GM21381 (cell line): ENCODE data around the gene CDH23.

Experiments used
- ATAC-seq: cut with Tn5 transposase; IDR thresholded peaks from one replicate; pipeline ENCODE4 v1.9.1; 2021; ENCODE audit warnings: mild to moderate bottlenecking, moderate library complexity; ENCODE audit not compliant: unreplicated experiment

The CDH23 gene

DNA sequence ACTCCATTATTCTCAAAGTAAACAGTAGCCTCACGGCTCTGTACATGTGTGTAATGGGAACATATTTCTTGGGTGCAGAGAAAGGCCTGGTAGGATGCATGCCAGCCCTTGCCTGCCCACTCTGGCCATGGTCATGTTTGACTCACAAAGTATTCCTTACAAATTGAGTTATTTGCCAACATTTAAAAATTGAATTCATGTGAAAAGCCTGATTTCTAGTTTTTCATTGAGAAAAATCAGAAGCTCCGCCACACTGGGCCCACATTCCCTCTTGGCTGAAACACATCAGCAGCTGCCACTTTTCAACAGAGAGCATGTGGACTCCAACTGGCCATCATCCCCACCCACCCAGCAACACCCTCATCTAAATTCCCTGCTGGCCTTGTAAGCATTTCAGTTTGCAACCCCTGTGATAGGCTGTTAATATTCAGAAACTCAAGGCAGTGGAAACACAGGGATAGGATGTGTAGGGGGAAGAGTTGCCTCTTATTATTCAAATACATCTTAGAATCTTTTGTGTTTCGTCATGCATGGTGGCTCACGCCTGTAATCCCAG lies 40.9 kb downstream of the CDH23 start:
- no peak for ATAC-seq

GRCh38 chr10:71438761-71439160 lies 42.0 kb downstream of the CDH23 start:
- no peak for ATAC-seq

DNA sequence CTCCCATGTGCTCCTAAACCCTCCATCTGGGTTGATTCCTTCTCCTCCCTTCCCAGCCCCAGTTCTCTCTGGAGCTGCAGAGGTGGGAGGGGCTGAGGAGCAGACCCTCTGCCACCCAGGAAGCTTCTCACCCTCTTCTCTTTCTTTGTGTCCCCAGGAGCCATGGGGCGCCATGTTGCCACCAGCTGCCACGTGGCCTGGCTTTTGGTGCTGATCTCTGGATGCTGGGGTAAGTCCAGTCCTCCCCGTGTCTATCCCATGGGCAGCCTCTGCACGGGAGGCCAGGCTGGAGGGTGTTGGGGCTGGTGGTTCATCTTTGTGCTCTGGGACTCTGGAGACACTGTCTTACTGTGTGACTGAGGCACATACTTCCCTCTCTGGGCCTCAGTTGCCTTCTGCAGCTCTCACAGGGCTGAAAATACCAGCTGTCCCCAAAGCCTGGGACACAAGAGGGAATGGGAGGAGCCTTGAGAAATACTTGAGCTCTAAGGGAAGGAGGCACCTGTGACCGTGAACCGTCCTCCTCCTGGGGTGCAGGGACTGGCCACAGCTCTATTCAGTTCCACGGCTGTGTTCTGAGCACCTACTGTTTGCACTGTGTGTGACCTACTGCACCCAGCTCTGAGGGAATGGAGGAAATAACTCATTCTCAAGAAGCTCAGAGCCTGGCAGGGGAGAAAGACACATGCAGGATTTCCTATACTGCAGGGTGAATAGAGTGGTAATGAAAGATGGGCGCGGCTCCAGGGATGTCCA lies 43.1 kb downstream of the CDH23 start:
- no peak for ATAC-seq

GRCh38 chr10:71440506-71441035 lies 43.9 kb downstream of the CDH23 start:
- ATAC-seq = no peak

DNA sequence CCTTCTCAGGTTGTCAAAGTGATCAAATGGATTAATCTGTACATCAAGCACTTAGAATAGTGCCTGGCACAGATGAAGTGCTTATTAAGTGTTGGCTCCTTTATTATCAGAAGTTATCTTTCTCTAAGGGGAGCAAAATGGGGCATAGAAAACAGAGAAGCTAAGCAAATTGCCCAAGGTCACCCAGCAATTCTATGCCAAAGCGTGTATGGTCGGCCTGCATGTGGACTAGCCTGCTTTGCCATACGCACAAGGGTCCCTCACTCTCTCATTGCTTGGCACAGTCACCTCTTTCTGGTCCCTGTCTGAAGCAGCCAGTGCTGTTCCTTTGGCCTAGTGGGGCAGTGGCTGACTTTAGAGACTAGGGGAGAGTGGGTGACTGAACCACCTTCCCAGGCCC lies 45.3 kb downstream of the CDH23 start:
- ATAC-seq = no peak

- ATAC-seq = no peak
These were observed 46.3 kb downstream of the CDH23 start for GRCh38 chr10:71442859-71443570.

DNA sequence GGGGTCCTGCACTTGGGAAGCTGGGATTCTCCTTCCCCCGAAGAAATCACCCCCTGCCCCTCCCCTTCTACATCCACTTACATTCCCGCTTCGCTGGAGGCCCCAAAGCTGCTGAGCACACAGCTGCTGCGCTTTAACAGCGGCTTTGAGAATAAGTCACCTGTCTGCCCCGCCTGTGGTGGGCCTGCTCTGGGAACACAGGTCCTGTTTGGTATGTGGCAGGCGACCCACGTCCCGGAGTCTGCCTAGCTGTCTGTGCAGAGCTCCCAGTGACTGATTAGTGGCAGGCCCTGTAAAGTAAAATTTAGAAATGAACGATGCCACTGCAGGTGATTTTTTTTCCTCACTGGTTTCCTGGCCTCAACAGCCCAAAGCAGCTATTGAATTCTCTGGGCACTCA lies 47.0 kb downstream of the CDH23 start:
- ATAC-seq = no peak

GRCh38 chr10:71444284-71445054 lies 47.7 kb downstream of the CDH23 start:
- ATAC-seq = no peak

DNA sequence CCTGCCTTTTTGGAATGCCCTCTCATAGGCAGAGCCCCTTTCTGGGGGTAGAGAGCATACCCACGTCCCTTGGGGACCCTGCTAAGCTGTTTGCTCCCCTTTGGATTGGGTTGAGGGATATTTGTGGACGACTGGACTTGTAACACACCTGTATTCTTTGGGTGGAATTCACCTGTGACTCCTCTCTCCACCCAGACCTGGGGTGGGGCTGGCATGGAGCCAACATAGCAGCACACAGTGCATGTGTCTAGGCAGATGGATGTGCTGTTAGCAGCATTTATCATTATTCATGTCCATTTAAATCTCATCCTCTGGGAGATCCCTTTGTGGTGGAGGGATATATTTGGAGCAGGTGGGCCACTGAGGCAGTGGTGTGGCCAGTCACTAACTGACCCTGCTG lies 51.0 kb downstream of the CDH23 start:
- ATAC-seq = no peak

DNA sequence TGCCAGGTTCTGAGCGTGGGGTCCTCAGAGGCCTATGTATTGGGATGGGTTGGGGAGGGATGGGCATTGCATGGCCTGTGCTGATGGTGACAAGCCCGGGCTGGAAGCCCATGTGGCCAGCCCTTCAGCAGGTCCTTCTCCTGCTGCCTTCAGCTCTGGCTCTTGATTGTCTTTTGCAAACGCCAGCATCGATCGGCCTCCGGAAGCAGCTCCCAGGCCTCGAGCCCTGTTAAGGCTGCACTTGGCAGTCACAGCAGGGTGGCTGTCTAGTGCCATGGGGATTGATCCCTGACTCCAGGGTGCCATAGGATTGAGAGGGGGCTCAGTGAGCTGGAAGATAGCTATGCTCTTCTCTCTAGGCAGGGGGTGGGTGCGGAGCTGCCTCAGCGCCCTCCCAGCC lies 51.4 kb downstream of the CDH23 start:
- no peak for ATAC-seq

GRCh38 chr10:71449026-71449425 lies 52.3 kb downstream of the CDH23 start:
- no peak for ATAC-seq

- no peak for ATAC-seq
These were observed 55.0 kb downstream of the CDH23 start for GRCh38 chr10:71451754-71452153.

- ATAC-seq = no peak
These were observed 56.5 kb downstream of the CDH23 start for GRCh38 chr10:71453186-71453585.

DNA sequence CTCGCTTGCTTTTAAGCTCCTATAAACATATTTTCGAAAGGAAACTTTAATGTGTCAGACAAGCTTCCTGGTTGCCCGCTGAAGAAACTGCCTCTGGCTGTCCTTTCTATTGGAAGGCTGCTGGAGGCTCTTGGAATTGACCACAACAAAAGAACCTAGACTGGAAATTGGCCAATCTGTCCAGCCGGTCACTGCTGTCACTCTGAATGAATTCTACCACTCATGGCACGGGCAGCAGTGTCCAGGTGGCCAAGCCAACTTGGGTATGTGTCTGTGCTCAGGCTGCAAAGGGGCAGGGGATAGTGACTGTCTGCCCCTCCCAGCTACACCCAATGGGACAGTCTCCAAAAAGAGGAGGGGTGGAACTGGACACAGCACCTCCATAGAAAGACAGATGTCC lies 57.6 kb downstream of the CDH23 start:
- ATAC-seq = no peak

GRCh38 chr10:71455035-71455434 lies 58.3 kb downstream of the CDH23 start:
- no peak for ATAC-seq

GRCh38 chr10:71456631-71457030 lies 59.9 kb downstream of the CDH23 start:
- no peak for ATAC-seq

GRCh38 chr10:71457908-71458307 lies 61.2 kb downstream of the CDH23 start:
- no peak for ATAC-seq

- no peak for ATAC-seq
These were observed 61.7 kb downstream of the CDH23 start for GRCh38 chr10:71458387-71458786.

DNA sequence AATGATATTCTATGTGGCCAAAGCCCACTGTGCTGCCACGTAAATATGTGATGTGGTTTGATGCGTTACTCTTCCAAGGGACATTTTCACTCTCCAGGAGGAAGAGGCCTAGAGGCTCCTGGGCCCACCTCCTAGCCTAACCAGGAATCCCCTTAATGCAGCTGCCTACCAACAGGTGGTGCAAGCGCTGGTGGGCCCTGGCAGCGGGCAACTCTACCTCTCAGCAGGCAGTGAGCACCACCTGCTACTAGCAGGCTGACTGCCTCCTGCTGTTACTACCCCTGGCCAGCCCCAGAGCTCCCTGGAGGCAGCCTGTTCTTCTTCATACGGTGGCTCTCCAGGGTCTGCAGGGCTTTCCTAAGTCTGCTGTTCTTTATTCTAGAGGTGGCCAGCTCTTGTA lies 62.8 kb downstream of the CDH23 start:
- no peak for ATAC-seq

GRCh38 chr10:71460615-71461014 lies 63.9 kb downstream of the CDH23 start:
- no peak for ATAC-seq

DNA sequence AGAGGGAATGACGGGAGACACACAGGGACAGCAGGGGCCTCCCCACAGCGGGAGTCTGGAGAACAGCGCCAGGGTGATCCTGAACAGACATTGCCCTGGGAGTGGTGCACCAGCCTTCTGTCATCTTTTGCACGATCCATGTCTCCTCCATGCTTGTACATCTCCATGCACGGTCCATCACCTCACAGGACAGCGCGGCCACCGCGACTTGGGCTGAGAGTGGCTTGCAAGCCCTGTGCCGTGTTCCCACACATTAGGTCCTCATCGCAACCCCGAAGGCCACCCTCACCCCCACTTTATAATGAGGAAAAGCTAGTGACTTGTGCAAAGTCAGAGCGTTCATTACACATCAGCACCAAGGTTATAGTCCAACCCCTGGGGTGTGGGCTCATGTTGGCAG lies 64.7 kb downstream of the CDH23 start:
- no peak for ATAC-seq
